Stimulated activated CD8-positive, alpha-beta memory T cell treated with anti-CD3 and anti-CD28 coated beads, Interleukin-7, amount 100 ng/mL, for 1 hour (primary cell): ENCODE results near the gene PIK3CA.
"Not testable (repeated sequence)": the region's sequence is repeated elsewhere in the genome, so short reads cannot be mapped to it uniquely, and the experiment has no call there.

Source experiments
- DNase-seq, 2 donors: peaks; one replicate each; pipeline ENCODE4 v3.0.0-alpha.2; 2020; ENCODE audit warnings: low read depth in 2 of 2

PIK3CA gene

GRCh38 chr3:179260949-179261765 lies 113.0 kb downstream of the PIK3CA start:
- peak; percentile 41 to 45 for DNase-seq

- no peak for DNase-seq
Measured at GRCh38 chr3:179263134-179263533, 115.0 kb downstream of the PIK3CA start.

- no peak for DNase-seq
Measured at GRCh38 chr3:179264449-179264848, 116.3 kb downstream of the PIK3CA start.

GRCh38 chr3:179265092-179265491 lies 116.9 kb downstream of the PIK3CA start:
- DNase-seq = no peak

- DNase-seq = no peak
Measured at GRCh38 chr3:179265875-179266274, 117.7 kb downstream of the PIK3CA start.

GRCh38 chr3:179266701-179267211 lies 118.6 kb downstream of the PIK3CA start:
- no peak for DNase-seq

GRCh38 chr3:179268400-179269051 lies 120.4 kb downstream of the PIK3CA start:
- no peak for DNase-seq

GRCh38 chr3:179269152-179269707 lies 121.1 kb downstream of the PIK3CA start:
- DNase-seq = no peak

- no peak for DNase-seq
Measured at GRCh38 chr3:179272385-179272784, 124.2 kb downstream of the PIK3CA start.

GRCh38 chr3:179274434-179274833 lies 126.3 kb downstream of the PIK3CA start:
- DNase-seq = not testable (repeated sequence)

GRCh38 chr3:179276001-179276400 lies 127.8 kb downstream of the PIK3CA start:
- no peak for DNase-seq

GRCh38 chr3:179276743-179277142 lies 128.6 kb downstream of the PIK3CA start:
- DNase-seq = no peak

- no peak for DNase-seq
Measured at GRCh38 chr3:179278151-179278550, 130.0 kb downstream of the PIK3CA start.

GRCh38 chr3:179278932-179279693 lies 131.0 kb downstream of the PIK3CA start:
- no peak for DNase-seq

GRCh38 chr3:179279837-179280236 lies 131.7 kb downstream of the PIK3CA start:
- no peak for DNase-seq

GRCh38 chr3:179281825-179282224 lies 133.7 kb downstream of the PIK3CA start:
- DNase-seq = no peak

GRCh38 chr3:179286331-179286730 lies 138.2 kb downstream of the PIK3CA start:
- no peak for DNase-seq

- DNase-seq = no peak
Measured at GRCh38 chr3:179288845-179289244, 140.7 kb downstream of the PIK3CA start.

GRCh38 chr3:179289295-179289694 lies 141.1 kb downstream of the PIK3CA start:
- DNase-seq = no peak
